ENCODE measurements around the gene ACADM.

DNA sequence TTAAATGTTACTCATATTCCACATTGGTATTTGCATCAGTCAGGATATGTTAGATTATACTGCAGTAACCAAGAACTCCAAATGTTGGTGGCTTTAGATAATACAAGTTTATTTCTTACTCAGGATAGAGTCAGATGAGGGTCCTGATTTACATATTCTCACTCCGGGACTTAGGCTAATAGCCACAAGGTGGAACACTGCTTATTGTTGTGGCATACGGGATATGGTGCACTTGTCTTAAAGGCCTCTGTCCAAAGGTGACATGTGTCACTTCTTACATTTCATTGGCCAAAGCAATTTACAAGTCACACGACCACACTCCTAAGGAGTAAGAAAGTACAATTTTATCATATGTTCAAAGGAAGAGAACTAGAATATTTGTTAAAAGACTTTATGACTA is 28.5 kb upstream of the ACADM start:
- no peak for TF ChIP-seq ZNF263 (CRISPR knock-in tag; IDR thresholded peaks at IDR 0.05)
- no peak for TF ChIP-seq MTF1 (CRISPR knock-in tag; IDR thresholded peaks at IDR 0.05)
